Measurements from ENCODE around the gene CTU2.

CTU2 gene

DNA sequence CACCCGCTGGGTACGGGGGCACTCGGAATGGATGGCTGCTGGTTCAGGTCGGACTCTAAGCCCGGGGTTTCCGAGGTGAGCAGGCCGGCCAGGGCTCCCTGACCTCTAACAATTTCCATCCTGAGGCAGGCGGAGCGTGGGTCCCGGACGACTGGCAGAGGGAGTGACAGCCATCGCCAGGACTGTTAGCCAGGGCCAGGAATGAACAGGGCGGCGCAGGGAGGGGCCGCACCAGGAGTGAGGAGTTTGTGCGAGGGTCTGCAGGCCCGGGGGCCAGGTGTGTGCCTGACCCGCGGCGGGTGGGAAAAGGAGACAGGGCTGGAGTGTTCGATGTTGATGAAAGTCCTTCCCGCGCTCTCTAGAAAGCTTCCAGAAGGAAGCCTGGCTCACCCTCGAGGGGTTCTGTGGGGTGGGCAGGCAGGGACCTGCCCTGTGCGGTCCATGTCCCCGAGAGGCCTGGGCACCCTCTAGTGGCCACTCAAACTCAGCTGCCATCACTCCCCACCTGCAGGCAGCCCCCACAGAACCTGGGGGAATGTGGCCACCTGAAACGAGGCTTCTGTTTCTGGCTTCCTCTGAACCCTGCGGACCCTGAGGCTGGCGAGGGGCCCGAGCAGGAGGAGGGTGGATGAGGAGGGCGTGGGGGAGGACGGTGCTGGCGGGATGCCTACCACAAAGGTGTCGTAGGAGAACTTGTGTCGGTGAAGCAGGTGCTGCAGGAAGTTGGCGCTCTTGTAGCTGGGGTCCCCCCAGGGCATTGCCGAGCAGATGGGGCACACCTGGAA lies 8.3 kb upstream of the CTU2 start:
- no peak overlapping the region for H3K4me3 ChIP-seq (ENCODE audit: low read depth, low read length)
- TF ChIP-seq CTCF (IDR thresholded peaks at IDR 0.05; ENCODE audit: low read depth, low read length), result 0 out of 2 replicates have a peak, but pooled peaks have one; percentile 12

GRCh38 chr16:88698646-88699045 lies 7.7 kb upstream of the CTU2 start:
- TF ChIP-seq CTCF (IDR thresholded peaks at IDR 0.05; ENCODE audit: low read depth, low read length), result no peak
- no peak overlapping the region for H3K4me3 ChIP-seq (ENCODE audit: low read depth, low read length)

DNA sequence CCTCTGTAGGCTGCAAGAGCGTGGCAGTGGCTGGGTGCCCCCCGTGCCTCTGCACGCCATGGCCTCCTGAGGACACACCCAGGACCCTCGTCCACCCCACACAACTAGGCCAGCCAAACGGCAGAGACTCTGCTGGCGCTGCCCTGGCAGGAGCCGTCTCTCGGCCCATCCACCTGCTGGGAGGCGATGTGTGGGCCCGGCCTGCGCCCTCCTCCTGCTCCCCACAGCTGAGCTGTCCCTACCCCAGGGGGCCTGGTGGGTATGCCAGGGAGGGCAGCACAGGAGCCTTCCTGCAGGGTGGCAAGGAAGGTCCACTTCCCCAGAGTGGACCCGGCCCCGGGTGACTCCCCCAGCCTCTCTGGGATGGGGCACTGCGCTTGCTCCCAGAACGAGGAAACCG lies 7.1 kb upstream of the CTU2 start:
- H3K4me3 ChIP-seq (ENCODE audit: low read depth, low read length), result no peak overlapping the region
- TF ChIP-seq CTCF (IDR thresholded peaks at IDR 0.05; ENCODE audit: low read depth, low read length), result no peak

- H3K4me3 ChIP-seq (ENCODE audit: low read depth, low read length), result no peak overlapping the region
- no peak for TF ChIP-seq CTCF (IDR thresholded peaks at IDR 0.05; ENCODE audit: low read depth, low read length)
These were observed 6.0 kb upstream of the CTU2 start for GRCh38 chr16:88700322-88700635.

- TF ChIP-seq CTCF (IDR thresholded peaks at IDR 0.05; ENCODE audit: low read depth, low read length), result no peak
These were observed 5.4 kb upstream of the CTU2 start for GRCh38 chr16:88700636-88701482.

GRCh38 chr16:88701581-88702370 lies 4.5 kb upstream of the CTU2 start:
- no peak overlapping the region for H3K4me3 ChIP-seq (ENCODE audit: low read depth, low read length)
- no peak for TF ChIP-seq CTCF (IDR thresholded peaks at IDR 0.05; ENCODE audit: low read depth, low read length)

More at GRCh38 chr16:88700636-88701482, 5.4 kb upstream of the CTU2 start:
- H3K4me3 ChIP-seq (ENCODE audit: low read depth, low read length), result no peak overlapping the region

All from WI38 (cell line).